Measurements from ENCODE around the gene HIF3A.

DNA sequence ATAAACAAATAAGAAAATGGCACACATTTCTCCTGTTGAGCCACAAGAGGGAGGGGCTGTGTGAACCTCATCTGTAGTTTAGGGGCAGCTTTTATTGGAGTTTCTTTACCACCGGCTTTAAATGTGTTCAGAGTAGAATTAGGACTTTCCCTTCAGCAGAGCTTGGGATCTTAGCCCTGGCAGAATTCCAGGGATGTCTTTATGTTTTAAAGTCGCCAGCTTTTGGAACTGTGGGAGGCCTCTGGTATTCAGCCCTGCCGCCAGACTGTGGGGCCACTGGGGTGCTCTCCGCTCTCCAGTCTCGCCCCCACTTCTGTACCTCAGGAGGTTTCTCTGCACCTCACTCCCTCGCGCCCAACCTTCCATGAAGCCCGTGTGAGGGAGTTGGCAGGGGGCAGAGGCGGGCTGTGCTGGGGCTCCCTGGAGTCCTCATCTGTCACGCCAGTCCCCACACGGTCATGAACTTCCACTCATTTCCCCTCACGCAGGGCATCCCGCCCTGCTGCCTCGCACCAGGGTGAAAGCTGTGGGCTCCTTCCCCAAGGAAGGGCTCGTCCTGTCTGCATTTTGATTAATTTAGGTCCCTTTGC lies 85.0 kb downstream of the HIF3A start:
- no peak for TF ChIP-seq MYC (IDR thresholded peaks at IDR 0.05; ENCODE audit: low read depth, low read length)
- TF ChIP-seq, protein P1, sequence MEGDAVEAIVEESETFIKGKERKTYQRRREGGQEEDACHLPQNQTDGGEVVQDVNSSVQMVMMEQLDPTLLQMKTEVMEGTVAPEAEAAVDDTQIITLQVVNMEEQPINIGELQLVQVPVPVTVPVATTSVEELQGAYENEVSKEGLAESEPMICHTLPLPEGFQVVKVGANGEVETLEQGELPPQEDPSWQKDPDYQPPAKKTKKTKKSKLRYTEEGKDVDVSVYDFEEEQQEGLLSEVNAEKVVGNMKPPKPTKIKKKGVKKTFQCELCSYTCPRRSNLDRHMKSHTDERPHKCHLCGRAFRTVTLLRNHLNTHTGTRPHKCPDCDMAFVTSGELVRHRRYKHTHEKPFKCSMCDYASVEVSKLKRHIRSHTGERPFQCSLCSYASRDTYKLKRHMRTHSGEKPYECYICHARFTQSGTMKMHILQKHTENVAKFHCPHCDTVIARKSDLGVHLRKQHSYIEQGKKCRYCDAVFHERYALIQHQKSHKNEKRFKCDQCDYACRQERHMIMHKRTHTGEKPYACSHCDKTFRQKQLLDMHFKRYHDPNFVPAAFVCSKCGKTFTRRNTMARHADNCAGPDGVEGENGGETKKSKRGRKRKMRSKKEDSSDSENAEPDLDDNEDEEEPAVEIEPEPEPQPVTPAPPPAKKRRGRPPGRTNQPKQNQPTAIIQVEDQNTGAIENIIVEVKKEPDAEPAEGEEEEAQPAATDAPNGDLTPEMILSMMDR (IDR thresholded peaks at IDR 0.05; ENCODE audit: extremely low read depth in 1 of 2, insufficient read depth in 1 of 2, low read depth in 1 of 2, low read length in 2 of 2): no peak
